Measurements from ENCODE around the gene CDK6.
"Not testable (repeated sequence)": the region's sequence is repeated elsewhere in the genome, so short reads cannot be mapped to it uniquely, and the experiment has no call there.

Gene CDK6

GRCh38 chr7:92757311-92757910 lies 79.0 kb downstream of the CDK6 start:
- DNase-seq, result not testable (repeated sequence)

- DNase-seq, result no peak
These were observed 80.7 kb downstream of the CDK6 start for GRCh38 chr7:92755680-92756079.

- no peak for DNase-seq
These were observed 81.3 kb downstream of the CDK6 start for GRCh38 chr7:92754919-92755581.

DNA sequence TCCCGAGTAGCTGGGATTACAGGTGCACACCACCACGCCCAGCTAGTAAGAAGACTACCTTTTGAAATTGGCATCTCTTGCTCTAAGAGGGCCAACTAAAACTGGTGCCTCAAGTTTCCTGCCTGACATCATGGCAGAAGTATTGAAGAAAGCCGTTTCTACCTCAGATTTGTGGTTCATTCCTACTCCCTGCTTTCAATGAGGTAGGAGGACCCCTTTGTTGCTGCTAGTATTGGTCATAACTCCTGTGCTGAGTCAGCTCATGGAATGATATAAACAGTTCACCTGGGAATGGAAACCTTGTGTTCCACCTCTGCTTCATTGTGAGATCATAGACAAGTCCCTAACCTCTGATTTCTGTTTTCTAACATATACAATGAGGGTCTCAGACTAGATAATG lies 82.8 kb downstream of the CDK6 start:
- no peak for DNase-seq

DNA sequence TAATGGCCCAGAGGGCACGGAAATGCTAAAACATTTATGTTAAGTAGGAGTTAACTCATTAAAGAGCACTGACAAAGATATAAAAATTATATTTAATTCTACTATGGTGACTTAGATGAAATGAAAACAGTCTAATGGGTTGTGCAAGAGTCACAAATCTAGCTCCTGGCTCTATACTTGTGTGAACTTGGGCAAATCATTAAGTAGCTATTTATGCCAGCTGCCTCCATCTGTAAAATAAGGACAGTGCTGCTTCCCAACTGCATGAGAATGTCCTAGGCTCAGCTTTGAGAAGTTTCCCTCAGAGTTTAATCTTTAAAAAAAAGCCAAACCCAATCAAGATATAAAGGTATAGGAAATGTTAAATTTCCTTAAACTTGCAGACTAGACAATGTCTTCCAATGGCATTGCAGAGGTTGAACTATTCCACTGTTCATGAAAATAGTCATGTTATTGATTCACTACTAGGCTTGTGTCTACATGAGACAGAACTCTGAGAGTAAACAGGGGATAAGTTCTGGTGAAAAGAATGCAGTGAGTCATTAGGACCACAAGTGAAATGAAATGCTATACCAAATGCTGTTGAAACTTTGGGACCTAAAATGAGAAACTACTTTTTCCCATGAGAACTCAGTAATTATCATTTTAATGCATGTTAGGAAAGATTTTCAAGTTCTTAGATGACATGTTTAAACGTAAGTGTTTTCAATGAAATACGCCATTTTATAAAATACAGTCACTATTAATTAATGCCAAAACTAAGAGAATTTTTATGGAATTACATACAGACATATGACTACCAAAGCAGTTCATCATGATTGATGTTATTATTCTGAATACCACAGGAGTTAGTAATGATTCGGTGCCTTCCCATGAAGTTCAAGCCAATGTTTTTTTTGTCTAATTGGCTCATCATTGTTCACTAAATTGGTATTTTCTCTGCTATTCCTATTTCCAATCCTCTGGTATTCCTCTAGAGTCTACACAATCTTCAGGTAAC lies 84.2 kb downstream of the CDK6 start:
- peak; percentile 91 for DNase-seq

- DNase-seq, result peak; percentile 73
These were observed 85.4 kb downstream of the CDK6 start for GRCh38 chr7:92750946-92751345.

DNA sequence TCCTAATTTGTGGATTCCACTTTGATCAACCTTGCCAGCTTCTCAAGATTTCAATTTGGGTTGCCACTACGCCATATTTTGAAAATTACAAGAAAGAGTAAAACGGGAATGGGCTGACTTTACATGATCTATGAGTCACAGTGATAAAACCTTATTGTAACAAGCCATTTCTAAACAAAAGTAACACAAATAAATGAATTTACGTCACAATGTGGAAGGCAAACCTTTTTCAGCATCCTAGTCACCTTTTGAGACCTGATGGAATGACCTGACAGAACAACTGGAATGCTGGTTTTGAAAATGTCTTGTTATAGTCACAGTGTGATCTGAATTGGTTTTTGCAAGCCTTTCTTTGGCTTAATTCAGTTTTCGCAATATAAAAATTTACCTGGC lies 85.9 kb downstream of the CDK6 start:
- no peak for DNase-seq

DNA sequence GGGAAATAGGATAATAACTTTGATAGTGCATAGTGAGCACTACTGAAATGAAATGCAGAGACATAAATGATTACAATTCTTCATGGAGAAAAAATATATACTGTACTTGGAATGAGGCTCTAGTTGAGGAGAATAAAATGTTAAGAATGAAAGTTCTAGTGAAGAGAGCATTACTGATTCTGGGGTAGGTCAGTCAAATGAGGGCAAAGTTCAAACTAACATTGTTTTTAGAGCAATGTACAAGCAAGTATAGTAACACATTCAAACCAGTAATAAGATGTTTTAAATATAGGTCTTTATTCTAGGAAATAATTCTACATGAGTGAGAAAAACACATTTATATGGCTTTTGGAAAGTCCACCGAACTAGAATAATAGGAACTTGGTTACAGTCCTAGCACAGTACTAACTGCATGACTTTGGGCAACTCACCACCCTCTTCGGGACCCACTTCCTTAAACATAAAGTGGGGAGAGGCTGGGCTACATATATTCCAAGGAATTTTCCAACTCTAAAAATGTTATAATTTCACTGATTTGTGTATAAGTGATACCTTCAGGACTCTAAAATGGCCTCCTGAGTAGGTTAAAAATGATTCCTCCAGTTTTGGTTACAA lies 86.4 kb downstream of the CDK6 start:
- DNase-seq, result no peak

DNA sequence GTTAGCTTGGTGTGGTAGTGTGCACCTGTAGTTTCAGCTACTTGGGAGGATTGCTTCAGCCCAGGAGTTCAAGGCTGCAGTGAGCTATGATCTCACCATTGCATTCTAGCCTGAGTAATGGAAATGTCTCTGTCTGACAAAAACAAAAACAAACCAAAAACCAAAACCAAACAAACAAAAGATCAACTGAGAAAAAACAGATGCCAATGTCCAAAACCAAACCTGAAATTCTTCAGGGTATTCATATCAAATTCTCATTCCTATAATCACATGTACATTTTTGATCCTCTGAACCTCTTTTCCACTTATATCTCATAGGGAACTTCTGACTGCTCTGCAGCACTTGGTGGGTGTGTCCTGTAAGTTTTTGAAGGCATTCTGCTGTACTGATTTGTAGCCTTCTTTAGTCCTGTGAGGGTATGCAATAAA lies 87.0 kb downstream of the CDK6 start:
- peak; percentile 45 for DNase-seq

DNA sequence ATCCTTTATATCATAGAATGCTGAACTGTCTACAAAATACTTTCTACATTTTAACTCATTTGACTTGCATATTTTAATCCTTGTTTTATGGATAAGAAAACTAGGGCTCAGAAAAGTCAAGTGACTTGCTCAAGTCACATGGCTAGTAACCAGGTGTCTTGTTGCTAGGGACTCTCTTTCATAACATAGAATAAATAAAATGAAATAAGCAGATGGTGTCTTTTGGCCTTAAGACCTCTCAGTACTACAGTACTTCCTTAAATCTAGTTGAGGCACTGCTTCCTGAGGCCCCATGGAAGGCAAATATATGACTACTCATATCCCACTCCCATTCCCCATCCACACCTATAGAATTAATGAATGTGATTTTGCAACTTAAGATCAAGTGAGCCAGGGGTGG lies 87.9 kb downstream of the CDK6 start:
- DNase-seq, result no peak

DNA sequence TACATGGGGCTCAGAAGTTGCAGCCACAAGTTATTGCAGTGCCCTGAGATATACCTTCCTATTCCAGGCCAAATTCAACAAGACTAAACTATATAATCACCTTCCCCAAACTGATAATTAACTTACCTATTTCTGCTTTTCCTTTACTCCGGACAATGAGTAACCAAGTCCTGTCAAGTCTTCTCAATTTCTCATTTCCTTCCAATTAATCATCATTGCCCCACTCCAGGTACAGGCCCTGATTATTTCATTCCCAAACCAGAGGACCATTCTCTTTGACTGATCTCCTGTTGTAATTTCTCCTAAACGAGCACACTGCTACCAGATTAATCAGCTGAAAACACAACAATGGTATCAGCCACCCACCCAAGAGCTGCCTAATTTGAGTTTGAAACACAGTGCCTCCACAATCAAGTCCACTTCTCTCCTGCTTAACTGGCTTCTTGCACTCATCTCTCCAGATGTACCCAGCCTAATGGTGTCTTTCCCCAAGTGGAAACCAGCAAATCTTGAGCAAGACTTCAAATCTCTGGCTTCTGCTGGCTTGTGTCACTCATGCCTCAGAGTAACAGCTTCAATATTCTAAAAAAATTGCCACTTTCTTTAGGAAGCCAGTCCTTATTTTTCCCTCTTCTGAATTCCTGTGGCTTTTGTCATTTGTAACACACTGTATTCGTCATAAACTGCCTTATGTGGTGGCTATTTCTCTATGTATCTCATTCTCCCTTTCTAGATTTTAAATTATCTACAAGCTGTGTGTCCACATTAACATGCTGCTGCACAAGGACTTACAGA lies 89.1 kb downstream of the CDK6 start:
- DNase-seq, result peak; percentile 69

- DNase-seq, result no peak
These were observed 91.1 kb downstream of the CDK6 start for GRCh38 chr7:92745241-92745640.

DNA sequence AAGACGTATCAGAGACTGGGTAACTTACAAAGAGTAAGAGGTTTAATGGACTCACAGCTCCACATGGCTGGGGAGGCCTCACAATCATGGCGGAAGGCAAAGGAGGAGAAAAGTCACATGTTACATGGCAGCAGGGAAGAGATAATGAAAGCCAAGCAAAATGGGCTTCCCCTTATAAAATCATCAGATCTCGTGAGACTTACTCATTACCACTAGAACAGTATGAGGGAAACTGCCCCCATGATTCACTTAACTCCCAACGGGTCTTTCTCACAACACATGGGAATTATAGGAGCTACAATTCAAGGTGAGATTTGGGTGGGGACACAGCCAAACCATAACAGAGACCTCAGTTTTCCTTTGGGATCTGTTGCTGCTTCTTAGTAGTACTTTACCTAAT lies 92.2 kb downstream of the CDK6 start:
- not testable (repeated sequence) for DNase-seq

GRCh38 chr7:92742186-92742585 lies 94.2 kb downstream of the CDK6 start:
- no peak for DNase-seq

DNA sequence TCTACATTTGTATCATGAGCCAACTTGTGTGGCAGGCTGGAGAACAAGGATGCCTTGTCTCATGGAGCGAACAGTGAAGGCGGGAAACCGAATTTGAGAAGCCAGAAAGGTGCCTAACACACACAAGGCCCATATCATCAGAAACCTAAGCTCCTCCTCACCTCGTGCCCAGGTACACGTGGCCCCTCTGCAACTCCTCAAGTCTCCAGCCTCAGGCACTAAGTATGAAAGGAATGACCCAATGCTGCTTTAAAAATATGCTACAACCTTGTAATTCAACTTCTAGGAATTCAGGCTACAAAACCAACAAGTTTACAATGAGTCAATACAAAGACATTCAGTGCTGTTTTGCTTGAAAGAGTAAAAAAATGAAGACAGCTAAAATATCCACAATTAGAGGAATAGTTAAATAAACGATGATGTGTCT lies 95.7 kb downstream of the CDK6 start:
- peak; percentile 92 for DNase-seq

- no peak for DNase-seq
These were observed 96.2 kb downstream of the CDK6 start for GRCh38 chr7:92740134-92740533.

- no peak for DNase-seq
These were observed 97.3 kb downstream of the CDK6 start for GRCh38 chr7:92739091-92739490.

GRCh38 chr7:92737706-92738105 lies 98.7 kb downstream of the CDK6 start:
- DNase-seq, result no peak

GRCh38 chr7:92736870-92737269 lies 99.5 kb downstream of the CDK6 start:
- DNase-seq, result no peak

DNA sequence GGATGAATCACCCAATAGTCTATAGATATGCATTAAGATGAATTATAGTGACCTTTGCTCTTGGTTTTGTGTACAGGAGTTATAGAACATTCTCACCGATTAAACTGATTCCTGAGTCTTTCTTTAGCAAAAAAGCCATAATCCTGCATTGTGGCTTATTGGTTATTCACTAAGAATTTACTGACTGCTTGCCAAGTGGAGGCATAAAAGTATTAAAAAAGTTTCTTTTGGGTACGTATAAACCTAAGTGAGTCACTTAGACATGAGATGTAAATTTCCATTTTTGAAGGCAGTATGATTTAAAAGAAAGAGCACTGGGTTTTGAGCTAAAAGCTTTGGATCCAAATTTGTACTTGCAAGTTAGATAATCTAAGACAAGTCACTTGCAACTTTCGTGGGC lies 100.7 kb downstream of the CDK6 start:
- DNase-seq, result peak; percentile 79

GRCh38 chr7:92732316-92733036 lies 103.9 kb downstream of the CDK6 start:
- no peak for DNase-seq
